Stomach (tissue), 9 donors: Measurements from ENCODE around the gene EXOC3L1. TPM values are rescaled to one million over a fixed set of nuclear protein-coding genes. Genes with fewer than 3 reads are reported as not detected.
A peak's percentile ranks its signal among the peaks of the same experiment; 100 is the strongest.

Source experiments
- DNase-seq, 2 donors: peaks; one replicate each; pipeline versions ENCODE4 v3.0.0 to v3.0.0-alpha.2; 2013 to 2019
- H3K27ac ChIP-seq, 5 donors: fragments of 200-600 bp in 4 of 5; sonication (generic) in 4 of 5; one replicate each; pipeline ENCODE4 v1.5.1; 2013 to 2019; ENCODE audit warnings: mild to moderate bottlenecking in 1 of 5, moderate library complexity in 1 of 5
- H3K27me3 ChIP-seq, 3 donors: fragments of 200-600 bp; sonication (generic); one replicate each; pipeline ENCODE4 v1.5.1; 2017 to 2019; ENCODE audit warnings: mixed run types in 1 of 3
- H3K36me3 ChIP-seq, 4 donors: fragments of 200-600 bp; sonication (generic); 1 replicate in 3 of 4; 2 replicates in 1 of 4; pipeline ENCODE4 v1.5.1; 2016 to 2019
- H3K4me1 ChIP-seq, 4 donors: fragments of 200-600 bp; sonication (generic); one replicate each; pipeline ENCODE4 v1.5.1; 2016 to 2019
- H3K4me3 ChIP-seq, 4 donors: fragments of 200-600 bp; sonication (generic) in 3 of 4; one replicate each; pipeline ENCODE4 v1.5.1; 2016 to 2019; ENCODE audit warnings: mild to moderate bottlenecking in 1 of 4
- H3K9me3 ChIP-seq, 4 donors: fragments of 200-600 bp; sonication (generic); one replicate each; pipeline ENCODE4 v1.5.1; 2016 to 2019
- CTCF ChIP-seq, 7 experiments: fragments of 450-650 bp in 4 of 7; fragments of 200-600 bp in 3 of 7; sonication (generic) in 3 of 7; IDR thresholded peaks; one replicate each; pipeline ENCODE4 v1.5.1; 2016 to 2019; ENCODE audit warnings: antibody characterized with exemption in 7 of 7, control low read depth in 2 of 7, mild to moderate bottlenecking in 1 of 7
- EP300 ChIP-seq: sonication (generic); formaldehyde crosslinking; IDR thresholded peaks from one replicate; pipeline ENCODE4 v1.6.1; 2017; ENCODE audit warnings: antibody characterized with exemption
- POLR2A ChIP-seq, 4 donors: fragments of 450-650 bp; IDR thresholded peaks; one replicate each; pipeline ENCODE4 v1.6.1; 2016; ENCODE audit warnings: antibody characterized with exemption in 4 of 4, control low read depth in 2 of 4, mild to moderate bottlenecking in 1 of 4, moderate library complexity in 1 of 4
- POLR2AphosphoS5 ChIP-seq, 3 donors: sonication (generic); formaldehyde crosslinking; IDR thresholded peaks; one replicate each; pipeline ENCODE4 v1.6.1; 2016; ENCODE audit warnings: antibody characterized with exemption in 3 of 3
- WGBS, 5 donors: extraction: QIAGEN DNeasy Blood & Tissue Kit in 3 of 5; methylation state at CpG; one replicate each; pipeline versions ENCODE4 v1.1.5 to v1.1.7; 2013 to 2018; 5-methylcytosine and 5-hydroxymethylcytosine counted together
- intact Hi-C: fragments of 100-400 bp; cut with DNase I; formaldehyde crosslinking; loops from one replicate; pipeline ENCODE4 v1.15.1; 2023; ENCODE audit warnings: low total_unique reads
- polyA plus RNA-seq, 3 donors: library from polyadenylated mRNA; stranded (reverse); fragments of 200-250 nt; gene quantifications; one replicate each; pipeline ENCODE4 v1.2.3, GENCODE V29; 2013
- total RNA-seq, 5 donors: library from RNA; depleted of rRNA; stranded (reverse); fragments of >200 nt; gene quantifications; one replicate each; pipeline versions ENCODE4 v1.1.0 to v1.2.3, GENCODE V29; 2014 to 2016
- donor health status: healthy with polysubstance abuse.
- donor health status: Bipolar disorder and iron deficiency.
- donor health status: healthy.

The EXOC3L1 gene
- total and polyA plus RNA-seq, 8 donors, result 1.3 to 25.5 (median 6.8) TPM; not detected in 1

- Histone ChIP-seq H3K27ac (no peak overlapping the region), H3K4me1 (peaks cover 9 to 44% (median 34%) of the 10 kb centered on the region in 4 donors), H3K27me3 (no peaks in the 10 kb centered on the region), H3K4me3 (no peak overlapping the region), H3K36me3 (peaks cover 34 to 60% (median 59%) of the 10 kb centered on the region in 4 donors), H3K9me3 (no peaks in the 10 kb centered on the region)
- intact Hi-C loops, result no loop called here
- WGBS, 5 donors, result 82 to 92% (median 88%) methylated on average over 9 of the region's 9 CpGs
- DNase-seq, result no peak
- no peak for TF ChIP-seq POLR2AphosphoS5 (IDR thresholded peaks at IDR 0.05)
- TF ChIP-seq POLR2A (IDR thresholded peaks at IDR 0.05), result no peak
- no peak for TF ChIP-seq CTCF (IDR thresholded peaks at IDR 0.05)
- no peak for TF ChIP-seq EP300
Observed at GRCh38 chr16:67228905-67229304, 39.0 kb upstream of the EXOC3L1 start.

- Histone ChIP-seq H3K36me3 (peaks cover 29 to 57% (median 53%) of the 10 kb centered on the region in 4 donors), H3K4me1 (peaks cover 9 to 49% (median 38%) of the 10 kb centered on the region in 4 donors), H3K9me3 (no peaks in the 10 kb centered on the region), H3K27me3 (no peaks in the 10 kb centered on the region), H3K27ac (peak overlapping the region in 2 of 5 donors; percentile 86 to 87), H3K4me3 (peak overlapping the region; percentile 92 to 100 (median 99))
- DNase-seq, result no peak
- TF ChIP-seq CTCF (IDR thresholded peaks at IDR 0.05) (no peak), EP300 (no peak), POLR2A (IDR thresholded peaks at IDR 0.05) (no peak), POLR2AphosphoS5 (IDR thresholded peaks at IDR 0.05) (no peak)
- 79 to 91% (median 87%) methylated on average over 8 to 9 of the region's 9 CpGs for WGBS, 5 donors
- intact Hi-C loops, result no loop called here
Observed at GRCh38 chr16:67228034-67228785, 38.3 kb upstream of the EXOC3L1 start.

- Histone ChIP-seq H3K36me3 (peaks cover 28 to 53% (median 46%) of the 10 kb centered on the region in 4 donors), H3K9me3 (no peaks in the 10 kb centered on the region), H3K4me3 (peak overlapping the region; percentile 92 to 100 (median 99)), H3K4me1 (peaks cover 9 to 55% (median 38%) of the 10 kb centered on the region in 4 donors), H3K27me3 (no peaks in the 10 kb centered on the region), H3K27ac (peak overlapping the region; percentile 74 to 87 (median 86))
- intact Hi-C loops, result no loop called here
- DNase-seq, result no peak
- 9 to 18% (median 11%) methylated on average over 12 of the region's 12 CpGs for WGBS, 5 donors
- TF ChIP-seq POLR2AphosphoS5 (IDR thresholded peaks at IDR 0.05), result no peak
Observed at GRCh38 chr16:67227567-67227921, 37.6 kb upstream of the EXOC3L1 start.

GRCh38 chr16:67226804-67227566, 37.0 kb upstream of the EXOC3L1 start, which contains the start of gene TMEM208:
TSS of gene TMEM208 (plus strand) at chr16:67227130. CDS start at chr16:67227219, 89 bp downstream.
- Histone ChIP-seq H3K27me3 (no peaks in the 10 kb centered on the region), H3K9me3 (no peaks in the 10 kb centered on the region), H3K36me3 (peaks cover 28 to 47% (median 41%) of the 10 kb centered on the region in 4 donors), H3K4me3 (peak within 1 kb of the TSS; percentile 92 to 100 (median 99)), H3K4me1 (peaks cover 9 to 55% (median 38%) of the 10 kb centered on the region in 4 donors), H3K27ac (peak within 1 kb of the TSS; percentile 74 to 87 (median 86))
- intact Hi-C loops, result no loop called here
- 0 to 1% (median 1%) methylated on average over 36 to 46 of the region's 46 CpGs for WGBS, 5 donors
- no peak for TF ChIP-seq EP300
- TF ChIP-seq CTCF (IDR thresholded peaks at IDR 0.05), result peak in 1 of 7 experiments; percentile 39
- no peak for TF ChIP-seq POLR2A (IDR thresholded peaks at IDR 0.05)
- peak; percentile 93 to 99 (median 98) for TF ChIP-seq POLR2AphosphoS5 (IDR thresholded peaks at IDR 0.05)
- DNase-seq, result peak; percentile 98 to 99
